Measurements from ENCODE around the gene ATXN7L1.

GRCh38 chr7:105820363-105821066 lies 55.9 kb downstream of the ATXN7L1 start:
- TF ChIP-seq CTCF (conservative IDR thresholded peaks at IDR 0.05; ENCODE audit: low read depth, low read length), result no peak
- no peak for TF ChIP-seq EZH2 (IDR thresholded peaks at IDR 0.05; ENCODE audit: borderline replicate concordance, low read depth, low read length, poor library complexity, severe bottlenecking)
